GM08714 (cell line): ENCODE measurements around the gene NME7.

ENCODE experiments used
- H3K4me3 ChIP-seq: fragments of 200-500 bp; sonication (Bioruptor generic); 2 replicates; pipeline ENCODE4 v1.5.1; 2014; ENCODE audit warnings: mild to moderate bottlenecking, low read length, inconsistent platforms
- ZNF274 ChIP-seq: IDR thresholded peaks from 2 replicates; pipeline ENCODE4 v1.6.1; 2012; ENCODE audit warnings: mild to moderate bottlenecking, low read depth, low read length

Gene NME7

GRCh38 chr1:169326956-169327268 lies 40.7 kb downstream of the NME7 start:
- no peak for TF ChIP-seq ZNF274
- H3K4me3 ChIP-seq: no peak overlapping the region

DNA sequence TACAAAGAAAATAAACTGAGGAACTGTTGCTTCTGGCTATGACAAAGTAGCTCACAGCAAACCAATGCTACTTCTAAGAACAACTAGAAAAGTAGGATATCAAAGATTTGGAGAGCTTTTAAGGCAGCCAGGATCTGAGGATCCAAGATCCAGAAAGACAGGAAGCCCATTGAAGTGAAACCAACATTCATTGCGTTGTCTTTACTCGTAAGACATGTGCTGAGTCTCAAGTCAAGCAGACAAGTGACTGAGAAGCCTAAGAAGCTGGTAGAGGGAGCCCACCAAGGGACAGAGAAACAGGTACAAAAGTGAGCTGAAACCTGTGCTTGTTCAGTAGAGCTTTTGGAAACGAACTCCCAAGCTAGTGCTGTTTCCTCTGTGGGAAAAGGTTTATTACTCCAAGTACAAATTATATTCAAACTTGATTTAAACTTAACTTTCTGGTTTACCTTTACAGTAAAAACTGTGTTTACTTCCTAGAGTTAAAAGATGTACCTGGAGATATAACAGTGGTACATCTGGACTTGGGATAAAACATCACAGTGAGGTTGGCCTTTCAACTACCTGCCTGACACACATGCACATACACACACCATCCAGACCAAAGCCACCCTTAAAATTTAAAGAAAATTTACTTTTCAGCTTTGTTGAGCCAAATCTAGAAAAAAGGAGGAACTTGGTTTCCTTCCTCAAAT lies 41.2 kb downstream of the NME7 start:
- peak overlapping the region; percentile 36; the same call in 1 of the 2 replicates for H3K4me3 ChIP-seq
- no peak for TF ChIP-seq ZNF274

GRCh38 chr1:169325117-169325516 lies 42.5 kb downstream of the NME7 start:
- no peak for TF ChIP-seq ZNF274
- H3K4me3 ChIP-seq: no peak overlapping the region

- TF ChIP-seq ZNF274: no peak
- no peak overlapping the region for H3K4me3 ChIP-seq
These were observed 45.5 kb downstream of the NME7 start for GRCh38 chr1:169322138-169322537.

DNA sequence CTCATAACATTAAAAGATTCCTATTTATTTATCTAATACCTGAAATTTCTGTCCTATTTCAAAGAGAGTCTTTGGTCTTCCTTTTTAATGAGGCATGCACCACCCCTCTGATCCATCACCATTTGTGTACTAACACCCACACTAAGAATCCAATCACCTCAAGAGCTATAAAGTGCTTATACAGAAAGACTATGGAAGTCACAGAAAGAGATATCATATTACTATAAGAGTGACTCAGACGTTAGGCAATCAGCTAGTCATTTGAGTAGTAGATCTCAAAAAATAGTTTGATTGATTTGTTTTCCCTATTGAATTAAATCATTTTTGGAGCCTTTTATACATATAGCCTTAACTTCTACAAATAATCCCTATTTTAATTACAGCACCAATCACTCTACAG lies 46.1 kb downstream of the NME7 start:
- TF ChIP-seq ZNF274: no peak
- no peak overlapping the region for H3K4me3 ChIP-seq

DNA sequence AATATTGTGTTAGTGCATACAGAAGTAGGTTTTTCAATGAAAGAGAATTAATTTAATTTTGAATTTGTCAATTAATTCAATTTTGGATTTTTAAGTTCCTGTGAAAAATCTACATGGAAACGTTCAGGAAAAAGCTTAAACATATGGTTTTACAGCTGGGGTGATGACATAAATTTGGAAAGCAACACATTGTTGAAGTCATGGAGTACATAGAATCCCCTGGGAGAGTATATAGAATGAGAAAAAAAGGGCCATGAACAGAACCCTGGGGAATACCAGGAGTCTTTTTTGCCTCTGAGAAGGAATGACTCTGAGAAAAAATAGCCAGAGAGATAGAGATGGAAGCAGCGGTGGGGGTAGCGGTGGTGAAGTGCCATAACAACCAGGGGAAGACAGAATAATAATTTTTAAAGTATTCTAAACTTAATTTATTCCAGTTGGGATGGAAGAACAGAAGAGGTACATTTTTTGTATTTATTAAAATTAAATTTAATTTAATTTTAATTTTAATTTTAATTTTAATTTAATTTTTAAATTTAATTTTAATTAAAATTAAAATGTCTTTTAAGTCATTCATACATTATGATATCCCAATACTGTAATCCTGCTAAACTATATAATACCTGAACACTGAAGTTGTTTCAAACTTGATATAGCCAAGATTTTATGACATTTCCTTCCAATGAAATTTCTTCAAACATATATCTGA lies 48.9 kb downstream of the NME7 start:
- TF ChIP-seq ZNF274: no peak
- H3K4me3 ChIP-seq: no peak overlapping the region

GRCh38 chr1:169316556-169316955 lies 51.0 kb downstream of the NME7 start:
- H3K4me3 ChIP-seq: no peak overlapping the region

DNA sequence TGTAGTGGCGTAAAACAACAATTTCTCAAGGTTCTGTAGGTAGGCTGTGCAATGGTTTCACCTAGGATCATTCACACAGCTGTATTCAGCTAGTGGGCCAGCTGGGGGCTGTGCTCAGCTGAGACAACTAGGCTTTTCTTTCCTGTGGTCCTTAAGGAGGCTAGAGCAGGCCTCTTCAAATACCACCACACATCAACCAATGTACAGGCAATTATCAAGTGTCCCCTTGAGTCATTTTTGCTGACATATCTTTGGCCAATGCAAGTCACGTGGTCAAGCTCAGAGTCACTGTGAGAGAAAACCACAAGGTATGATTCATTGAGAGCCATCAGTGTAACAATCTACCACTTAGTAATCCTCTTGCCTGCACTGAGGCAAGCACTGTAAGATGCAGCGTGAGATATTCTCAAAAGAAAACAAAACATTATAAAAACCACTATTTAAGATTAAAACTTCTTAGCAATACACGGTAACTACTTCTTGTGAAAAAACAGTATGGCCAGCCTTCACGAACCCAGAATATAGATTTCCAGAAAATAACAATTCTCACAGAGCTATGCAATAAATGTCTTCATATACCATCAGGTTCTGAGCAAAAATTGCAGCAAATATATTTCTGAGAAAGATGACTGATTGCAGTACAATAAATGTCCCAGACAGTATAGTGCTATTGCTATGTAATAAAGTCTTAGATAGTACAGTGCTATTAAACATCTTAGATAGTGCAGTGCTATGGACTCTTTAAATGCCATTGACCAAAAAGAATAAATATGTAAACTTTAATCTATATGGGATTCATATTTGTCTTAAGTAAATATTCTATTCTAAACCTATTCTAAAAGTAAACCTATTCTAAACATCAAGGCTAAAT lies 55.3 kb downstream of the NME7 start:
- no peak for TF ChIP-seq ZNF274
- no peak overlapping the region for H3K4me3 ChIP-seq

More at GRCh38 chr1:169316556-169316955, 51.0 kb downstream of the NME7 start:
- TF ChIP-seq ZNF274: no peak

- H3K4me3 ChIP-seq: peak overlapping the region; percentile 61
- TF ChIP-seq ZNF274: no peak
These were observed 58.1 kb downstream of the NME7 start for GRCh38 chr1:169309178-169310166.

GRCh38 chr1:169308313-169309039 lies 59.1 kb downstream of the NME7 start:
- no peak for TF ChIP-seq ZNF274
- H3K4me3 ChIP-seq: no peak overlapping the region

- TF ChIP-seq ZNF274: no peak
- no peak overlapping the region for H3K4me3 ChIP-seq
These were observed 60.4 kb downstream of the NME7 start for GRCh38 chr1:169307176-169307575.

DNA sequence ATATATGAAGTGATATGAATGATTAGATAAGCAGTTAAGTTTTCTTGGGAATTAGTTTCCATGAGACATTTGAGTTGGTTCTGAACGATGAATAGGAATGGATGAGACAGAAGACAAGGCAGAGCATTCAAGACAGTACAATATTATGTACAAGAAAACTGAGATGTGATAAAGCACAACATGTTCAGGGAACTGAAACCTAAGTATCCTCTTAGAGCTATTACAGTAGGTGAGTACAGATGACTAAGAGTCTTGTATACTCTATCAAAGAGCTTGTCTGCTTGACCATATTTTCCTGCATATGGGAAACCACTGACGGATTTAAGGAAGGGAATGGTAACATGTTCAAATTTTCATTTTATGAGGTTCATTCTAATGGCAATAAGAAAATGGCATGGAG lies 61.6 kb downstream of the NME7 start:
- H3K4me3 ChIP-seq: no peak overlapping the region
- no peak for TF ChIP-seq ZNF274

DNA sequence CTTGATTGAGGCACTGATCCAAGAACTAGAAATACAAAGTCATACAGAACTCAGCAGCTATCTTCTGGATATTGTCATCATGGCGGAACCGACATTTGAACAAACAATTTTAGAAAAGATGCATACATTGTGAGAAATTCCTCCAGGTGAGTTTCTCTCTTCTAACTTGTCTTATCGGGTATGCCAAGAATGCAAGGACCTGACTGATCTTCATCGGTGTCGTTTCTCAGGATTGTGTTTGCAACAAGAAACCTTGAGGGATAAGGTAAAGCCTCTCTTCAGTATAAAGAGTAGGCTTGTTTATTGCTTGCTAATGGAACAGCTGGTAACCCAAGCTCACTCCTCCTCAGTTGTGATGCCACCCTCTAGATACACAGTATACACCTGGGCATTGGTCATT lies 62.2 kb downstream of the NME7 start:
- H3K4me3 ChIP-seq: no peak overlapping the region
- TF ChIP-seq ZNF274: no peak
